SH-SY5Y (cell line): ENCODE measurements around the gene COG1.

Experiments
- GATA2 ChIP-seq: IDR thresholded peaks from 2 replicates; pipeline ENCODE4 v1.6.1; 2011; ENCODE audit warnings: mild to moderate bottlenecking, low read depth, low read length
- GATA3 ChIP-seq: IDR thresholded peaks from 2 replicates; pipeline ENCODE4 v1.6.1; 2011; ENCODE audit warnings: low read depth, mild to moderate bottlenecking, low read length, moderate library complexity

DNA sequence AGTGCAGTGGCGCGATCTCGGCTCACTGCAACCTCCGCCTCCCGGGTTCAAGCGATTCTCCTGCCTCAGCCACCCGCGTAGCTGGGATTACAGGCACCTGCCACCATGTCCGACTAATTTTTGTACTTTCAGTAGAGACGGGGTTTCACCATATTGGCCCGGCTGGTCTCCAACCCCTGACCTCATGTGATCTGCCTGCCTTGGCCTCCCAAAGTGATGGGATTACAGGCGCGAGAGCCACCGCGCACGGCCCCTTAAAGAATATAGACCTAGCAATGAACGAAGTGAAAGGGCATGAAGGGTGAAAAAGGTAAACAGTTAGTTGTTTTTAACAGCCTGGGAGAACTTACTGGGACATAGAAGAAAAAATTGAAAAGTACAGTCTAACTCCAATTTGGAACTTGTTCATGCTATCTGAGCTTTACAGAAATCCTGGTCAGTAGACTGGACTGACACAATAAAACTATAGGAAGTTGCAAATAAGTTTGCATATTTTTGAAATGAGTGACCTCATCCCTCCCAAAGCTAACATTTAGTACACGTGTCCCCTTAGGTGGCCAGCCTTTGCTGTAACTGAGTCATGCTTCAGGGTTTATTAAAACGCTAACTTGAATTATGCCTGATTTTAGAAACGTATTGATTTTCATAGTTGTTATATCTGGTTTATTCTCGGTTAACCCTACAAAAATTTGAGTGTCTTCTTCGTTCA lies 1.8 kb downstream of the COG1 start:
- TF ChIP-seq GATA2 (no peak), GATA3 (no peak)
